ENCODE results near the gene LITAFD. TPM values are rescaled to one million over a fixed set of nuclear protein-coding genes. Genes with fewer than 3 reads are reported as not detected.

The LITAFD gene
- total and polyA plus RNA-seq, 12 donors, result not detected

DNA sequence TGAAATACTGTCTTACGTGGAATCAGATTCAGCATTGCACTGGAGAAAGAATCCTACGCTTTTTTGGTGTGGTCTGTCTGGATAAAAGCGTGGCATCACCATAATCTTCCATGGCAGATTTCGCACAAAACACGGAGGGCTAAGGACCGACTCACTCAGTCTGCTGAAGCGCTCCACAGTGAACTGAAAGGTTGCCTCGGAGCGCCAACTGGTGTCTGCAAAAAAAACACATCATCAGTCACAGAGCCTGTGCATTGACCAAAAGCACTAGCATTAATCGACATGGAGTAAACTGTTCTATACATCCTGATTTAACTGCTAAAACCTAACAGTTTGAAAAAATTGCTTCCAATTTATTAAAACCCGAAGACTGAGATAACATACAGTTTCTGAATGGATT, 41.0 kb downstream of the LITAFD start:
- intact Hi-C loops (cut with DNase I), result no loop called here
- Histone ChIP-seq H3K27ac (peak overlapping the region in 2 of 5 donors; percentile 44 to 49), H3K4me3 (no peak overlapping the region), H3K4me1 (replicated peaks in 1 of 2) (peaks cover 4 to 36% of the 10 kb centered on the region in 2 donors), H3K9me3 (replicated peaks in 1 of 3) (no peaks in the 10 kb centered on the region), H3K27me3 (no peaks in the 10 kb centered on the region), H3K36me3 (replicated peaks in 1 of 2) (peaks cover 0 to 49% of the 10 kb centered on the region in 2 donors)
- 53 to 60% (median 57%) methylated on average over 11 of the region's 11 CpGs for WGBS, 4 donors
- no peak for TF ChIP-seq CTCF (IDR thresholded peaks at IDR 0.05)
- no peak for TF ChIP-seq POLR2A (IDR thresholded peaks at IDR 0.05)
- peak in 1 of 7 donors; percentile 30 for DNase-seq

DNA sequence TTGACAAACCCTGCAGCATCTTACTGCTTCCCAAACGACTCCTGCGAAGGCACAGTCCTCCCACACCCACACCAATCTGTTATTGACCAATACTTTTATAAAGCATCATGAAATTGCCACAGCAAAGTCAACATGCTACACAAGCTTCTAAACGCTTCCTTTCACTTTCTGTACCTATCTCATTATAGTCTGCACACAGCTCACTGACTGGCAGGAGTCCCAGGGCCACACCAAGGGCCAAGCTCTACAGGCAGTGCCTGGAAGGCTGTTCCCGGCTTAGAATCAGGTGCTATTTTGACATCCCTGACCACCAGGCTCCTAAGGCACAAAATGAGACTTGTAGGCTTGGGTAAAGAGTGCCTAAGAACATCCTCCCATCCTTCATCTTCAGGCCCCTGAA, 42.1 kb downstream of the LITAFD start:
- intact Hi-C loops (cut with DNase I), result no loop called here
- peak in 1 of 6 experiments; percentile 3 for TF ChIP-seq CTCF (IDR thresholded peaks at IDR 0.05)
- no peak for TF ChIP-seq POLR2A (IDR thresholded peaks at IDR 0.05)
- 19 to 44% (median 40%) methylated on average over 4 of the region's 4 CpGs for whole genome bisulfite sequencing, 4 donors
- Histone ChIP-seq H3K27me3 (no peaks in the 10 kb centered on the region), H3K36me3 (replicated peaks in 1 of 2) (peaks cover 0 to 39% of the 10 kb centered on the region in 2 donors), H3K4me1 (replicated peaks in 1 of 2) (peaks cover 4 to 34% of the 10 kb centered on the region in 2 donors), H3K27ac (peak overlapping the region in 3 of 5 donors; percentile 41 to 49 (median 44)), H3K4me3 (no peak overlapping the region), H3K9me3 (replicated peaks in 1 of 3) (no peaks in the 10 kb centered on the region)
- DNase-seq, result peak; percentile 67 to 89 (median 79)

DNA sequence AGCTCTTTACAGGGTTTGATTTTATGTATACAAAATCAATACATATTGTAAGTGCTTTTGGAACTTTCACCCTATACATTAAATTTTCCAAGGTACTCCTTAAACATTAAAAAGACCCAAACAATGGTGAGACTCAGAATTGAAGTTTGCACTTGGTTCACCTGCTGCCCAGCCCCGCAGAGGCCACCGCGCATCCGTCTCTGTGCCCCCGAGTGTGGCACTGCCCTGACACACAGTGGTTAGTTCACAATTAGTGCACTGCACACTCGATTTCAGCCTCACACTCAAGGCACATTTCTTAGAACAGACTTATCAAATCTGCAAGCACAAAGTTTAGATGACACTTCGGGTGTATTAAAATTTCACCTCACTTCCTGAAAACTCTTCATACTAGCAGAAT, 43.3 kb downstream of the LITAFD start:
- Histone ChIP-seq H3K4me1 (replicated peaks in 1 of 2) (peaks cover 4 to 31% of the 10 kb centered on the region in 2 donors), H3K27me3 (no peaks in the 10 kb centered on the region), H3K36me3 (replicated peaks in 1 of 2) (peaks cover 0 to 32% of the 10 kb centered on the region in 2 donors), H3K27ac (no peak overlapping the region), H3K4me3 (no peak overlapping the region), H3K9me3 (replicated peaks in 1 of 3) (no peaks in the 10 kb centered on the region)
- no peak for DNase-seq
- TF ChIP-seq CTCF (IDR thresholded peaks at IDR 0.05), result no peak
- TF ChIP-seq POLR2A (IDR thresholded peaks at IDR 0.05), result no peak
- intact Hi-C loops (cut with DNase I), result no loop called here
- 95 to 96% (median 95%) methylated on average over 7 of the region's 7 CpGs for WGBS, 4 donors

DNA sequence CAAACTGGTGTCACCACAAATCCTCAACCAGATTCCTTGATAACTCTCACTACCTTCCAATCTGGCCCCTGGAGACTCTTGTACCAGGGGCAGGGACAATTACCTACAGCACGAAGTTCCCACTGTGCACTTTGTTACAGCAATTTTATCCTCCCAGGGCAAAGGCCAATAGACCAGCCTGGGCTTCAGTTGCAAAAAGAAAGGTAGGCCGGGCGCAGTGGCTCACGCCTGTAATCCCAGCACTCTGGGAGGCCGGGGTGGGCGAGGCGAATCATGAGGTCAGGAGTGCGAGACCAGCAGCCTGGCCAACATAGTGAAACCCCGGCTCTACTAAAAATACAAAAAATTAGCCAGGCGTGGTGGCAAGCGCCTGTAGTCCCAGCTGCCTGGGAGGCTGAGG, 44.7 kb downstream of the LITAFD start:
- no peak for DNase-seq
- Histone ChIP-seq H3K4me3 (no peak overlapping the region), H3K27me3 (no peaks in the 10 kb centered on the region), H3K27ac (no peak overlapping the region), H3K36me3 (replicated peaks in 1 of 2) (peaks cover 0 to 24% of the 10 kb centered on the region in 2 donors), H3K4me1 (replicated peaks in 1 of 2) (peaks cover 0 to 20% of the 10 kb centered on the region in 2 donors), H3K9me3 (replicated peaks in 1 of 3) (no peaks in the 10 kb centered on the region)
- intact Hi-C loops (cut with DNase I), result no loop called here
- WGBS, 4 donors, result 97 to 100% (median 98%) methylated on average over 8 to 11 of the region's 11 CpGs
- no peak for TF ChIP-seq CTCF (IDR thresholded peaks at IDR 0.05)
- TF ChIP-seq POLR2A (IDR thresholded peaks at IDR 0.05), result no peak

Measured in adrenal gland (tissue), 12 donors.